Erythroblast (primary cell): Measurements from ENCODE around the gene STAMBP.

ENCODE experiments used
- GATA1 ChIP-seq: IDR thresholded peaks from 2 replicates; pipeline ENCODE4 v1.6.1; 2011; ENCODE audit warnings: low read depth, mild to moderate bottlenecking, control low read depth, low read length, moderate library complexity
- POLR2A ChIP-seq: IDR thresholded peaks from 2 replicates; pipeline ENCODE4 v1.6.1; 2011; ENCODE audit warnings: mild to moderate bottlenecking, low read length

- TF ChIP-seq POLR2A, result no peak
- TF ChIP-seq GATA1, result no peak
Measured at GRCh38 chr2:73899801-73900336, 71.1 kb downstream of the STAMBP start.
